NOMO-1 treated with dmso at 0.1 percent for 144 hours (cell line): ENCODE measurements around the gene LEMD2.

Experiments
- DNase-seq: peaks from one replicate; lab custom pipeline; 2025; ENCODE audit not compliant: unreplicated experiment; lab: John Stamatoyannopoulos, UW

Gene LEMD2

GRCh38 chr6:33723371-33724085 is 65.4 kb downstream of the LEMD2 start:
- no peak for DNase-seq

DNA sequence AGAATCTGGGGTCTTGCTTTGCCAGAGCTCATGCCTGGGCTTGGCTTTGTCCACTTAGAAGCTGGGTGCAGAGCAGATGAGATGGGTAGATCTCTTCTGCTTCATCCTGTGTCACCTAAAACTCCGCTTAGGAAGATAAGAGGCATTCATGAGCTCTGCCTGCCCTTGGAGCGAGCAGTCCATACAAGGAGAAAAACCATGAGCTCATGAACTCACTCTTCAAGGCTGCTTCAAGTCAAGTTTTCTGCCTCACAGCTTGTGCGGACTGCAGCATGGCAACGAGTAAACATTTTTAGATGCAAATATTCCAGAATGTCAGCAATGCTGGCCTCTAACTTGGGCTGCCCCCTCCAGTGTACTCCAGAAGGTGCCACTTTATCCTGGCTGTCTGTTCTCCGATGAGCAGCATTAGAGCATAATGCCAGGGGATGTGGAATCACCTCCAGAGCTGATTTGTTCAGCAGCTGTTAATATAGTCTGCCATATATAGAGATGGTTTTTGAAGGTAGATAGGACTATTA is 66.8 kb downstream of the LEMD2 start:
- DNase-seq: no peak

DNA sequence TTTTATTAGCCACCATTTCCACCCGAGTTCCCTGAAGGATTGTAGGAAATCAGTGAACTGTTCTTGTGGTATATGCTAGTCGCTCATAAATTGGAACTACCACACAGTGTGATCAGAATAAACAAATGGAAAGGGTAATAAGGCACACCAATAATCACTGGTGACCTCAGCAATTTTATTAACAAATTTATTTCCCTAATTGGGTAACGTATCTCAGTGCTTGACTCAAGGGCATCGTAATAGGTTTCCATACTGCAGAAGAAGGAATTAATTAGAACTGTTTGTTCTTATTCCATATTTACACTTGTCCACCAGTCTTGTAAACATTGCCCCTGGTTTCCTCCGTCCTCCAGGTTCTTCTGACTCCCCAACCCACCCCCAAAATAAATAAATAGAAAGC is 67.4 kb downstream of the LEMD2 start:
- DNase-seq: no peak
